GM19043 (cell line): ENCODE data around the gene GALNT9.
"Not testable (repeated sequence)": the region's sequence is repeated elsewhere in the genome, so short reads cannot be mapped to it uniquely, and the experiment has no call there.

ENCODE experiments used
- ATAC-seq: cut with Tn5 transposase; IDR thresholded peaks from one replicate; pipeline ENCODE4 v1.9.1; 2021; ENCODE audit warnings: low read depth; ENCODE audit not compliant: unreplicated experiment

GALNT9 gene

GRCh38 chr12:132257206-132257954 lies 72.0 kb downstream of the GALNT9 start:
- no peak for ATAC-seq

GRCh38 chr12:132256646-132257045 lies 72.7 kb downstream of the GALNT9 start:
- no peak for ATAC-seq

- ATAC-seq, result no peak
Measured at GRCh38 chr12:132255642-132256041, 73.7 kb downstream of the GALNT9 start.

- ATAC-seq, result no peak
Measured at GRCh38 chr12:132253698-132254480, 75.5 kb downstream of the GALNT9 start.

GRCh38 chr12:132252981-132253380 lies 76.4 kb downstream of the GALNT9 start:
- ATAC-seq, result not testable (repeated sequence)

GRCh38 chr12:132251741-132252490 lies 77.5 kb downstream of the GALNT9 start:
- no peak for ATAC-seq

- ATAC-seq, result no peak
Measured at GRCh38 chr12:132251310-132251709, 78.1 kb downstream of the GALNT9 start.

- ATAC-seq, result no peak
Measured at GRCh38 chr12:132250707-132251106, 78.7 kb downstream of the GALNT9 start.

- ATAC-seq, result no peak
Measured at GRCh38 chr12:132249689-132250478, 79.5 kb downstream of the GALNT9 start.

- ATAC-seq, result no peak
Measured at GRCh38 chr12:132248453-132249167, 80.8 kb downstream of the GALNT9 start.

- no peak for ATAC-seq
Measured at GRCh38 chr12:132247718-132248452, 81.5 kb downstream of the GALNT9 start.

- ATAC-seq, result no peak
Measured at GRCh38 chr12:132246997-132247717, 82.2 kb downstream of the GALNT9 start.

- ATAC-seq, result no peak
Measured at GRCh38 chr12:132245521-132246101, 83.8 kb downstream of the GALNT9 start.

- no peak for ATAC-seq
Measured at GRCh38 chr12:132244724-132245295, 84.6 kb downstream of the GALNT9 start.

GRCh38 chr12:132243596-132244310 lies 85.6 kb downstream of the GALNT9 start:
- ATAC-seq, result no peak

- ATAC-seq, result not testable (repeated sequence)
Measured at GRCh38 chr12:132243171-132243570, 86.2 kb downstream of the GALNT9 start.

- ATAC-seq, result not testable (repeated sequence)
Measured at GRCh38 chr12:132240669-132241007, 88.8 kb downstream of the GALNT9 start.
